ENCODE data around the gene RUVBL2. TPM values are rescaled to one million over a fixed set of nuclear protein-coding genes. Genes with fewer than 3 reads are reported as not detected.
A peak's percentile ranks its signal among the peaks of the same experiment; 100 is the strongest.
"Not testable (repeated sequence)": the region's sequence is repeated elsewhere in the genome, so short reads cannot be mapped to it uniquely, and the experiment has no call there.

The RUVBL2 gene
- total and polyA plus RNA-seq, 2 of the 4 experiments (the other 2 are of a cell fraction), result 196 to 391 TPM

DNA sequence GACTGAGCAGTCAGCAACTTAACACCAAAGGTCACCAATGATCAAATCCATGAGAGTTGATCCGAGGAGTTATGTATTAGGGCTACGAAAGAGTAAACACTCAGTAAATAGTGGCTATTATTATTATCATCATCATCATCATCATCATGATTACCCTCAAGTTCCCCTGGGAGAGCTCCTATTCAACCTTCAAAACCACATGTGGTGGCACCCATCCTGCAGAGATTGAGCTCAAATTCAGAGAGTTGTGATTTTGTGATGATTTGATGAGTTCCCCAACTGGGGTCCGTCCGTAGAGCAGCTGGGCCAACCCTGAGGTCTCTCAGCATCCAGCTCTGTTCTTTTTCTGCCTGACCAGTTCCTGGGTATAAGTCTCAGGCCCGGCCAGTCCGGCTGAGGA is 31.4 kb downstream of the RUVBL2 start:
- H3K4me3 ChIP-seq (ENCODE audit: insufficient read depth, low read depth, low read length); H3K56ac ChIP-seq (ENCODE audit: extremely low read depth, insufficient read depth, low read length); ATAC-seq (ENCODE audit: low read depth); H3K4ac ChIP-seq (ENCODE audit: low read depth, low read length); H3K4me1 ChIP-seq (ENCODE audit: control insufficient read depth, insufficient read depth, low read length); H2AK9ac ChIP-seq (replicated peaks; ENCODE audit: low read depth, low read length, poor library complexity); H3K18ac ChIP-seq (ENCODE audit: low read depth, low read length); POLR2A ChIA-PET (ENCODE audit: unreplicated experiment); H4K5ac ChIP-seq (ENCODE audit: low read depth, low read length); H2BK20ac ChIP-seq (ENCODE audit: low read depth, low read length); H4K91ac ChIP-seq (ENCODE audit: insufficient read depth, low read depth, low read length); H3K27me3 ChIP-seq (ENCODE audit: control insufficient read depth, insufficient read depth, low read length); H3K14ac ChIP-seq (replicated peaks; ENCODE audit: low read depth, low read length); BruUV-seq (replicated peaks); CTCF ChIA-PET; H3K23ac ChIP-seq (ENCODE audit: low read depth, low read length); H2BK15ac ChIP-seq (ENCODE audit: low read depth, low read length); H2BK120ac ChIP-seq (ENCODE audit: low read depth, low read length); intact Hi-C loops (cut with micrococcal nuclease); H3K9ac ChIP-seq (ENCODE audit: low read depth, low read length); DNase-seq; H3K36me3 ChIP-seq (ENCODE audit: control insufficient read depth, insufficient read depth, low read length); H2AFZ ChIP-seq (replicated peaks; ENCODE audit: low read length, poor library complexity); in situ Hi-C loops (cut with MboI; ENCODE audit: low sequenced_read_pairs); H3K4me2 ChIP-seq (ENCODE audit: low read depth, low read length); H3K27ac ChIP-seq (ENCODE audit: insufficient read depth, low read length); H2BK5ac ChIP-seq (ENCODE audit: low read depth, low read length, poor library complexity, severe bottlenecking); H4K20me1 ChIP-seq (ENCODE audit: insufficient read depth, low read length); H3K9me1 ChIP-seq (ENCODE audit: insufficient read depth, low read length); H4K8ac ChIP-seq (ENCODE audit: low read depth in 2 of 2, low read length in 2 of 2); H3K79me1 ChIP-seq (ENCODE audit: low read depth in 1 of 2, low read length in 2 of 2); dilution Hi-C loops (cut with HindIII; ENCODE audit: low sequenced_read_pairs, unreplicated experiment); H2AK5ac ChIP-seq (ENCODE audit: low read depth, low read length); H3K9me3 ChIP-seq (ENCODE audit: control insufficient read depth, insufficient read depth, low read length): not testable (repeated sequence)
- WGBS, 2 experiments (ENCODE audit: extremely low coverage in 2 of 2, insufficient read length in 1 of 2), result no CpG with 5 or more reads among the region's 6 CpGs

DNA sequence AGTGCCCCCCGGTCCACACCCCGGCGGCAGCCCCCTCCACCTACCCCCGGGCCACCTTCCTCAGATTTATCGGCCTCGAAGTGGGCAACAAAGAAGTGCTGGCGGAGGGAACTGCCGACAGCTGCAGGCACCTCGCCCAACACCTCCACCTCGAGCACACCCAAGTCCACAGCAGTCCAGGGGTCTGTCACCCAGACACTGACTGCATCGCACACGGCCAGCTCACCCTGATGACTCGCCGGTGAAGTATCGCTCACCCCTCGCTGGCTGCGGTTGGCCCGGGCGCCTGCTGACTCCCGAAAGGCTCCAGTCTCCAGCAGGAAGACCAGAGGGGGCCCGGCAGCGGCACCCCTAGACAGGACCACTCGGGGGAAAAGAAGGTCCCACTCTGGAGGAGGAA is 31.9 kb downstream of the RUVBL2 start:
- H3K4me3 ChIP-seq (ENCODE audit: insufficient read depth, low read depth, low read length); in situ Hi-C loops (cut with MboI; ENCODE audit: low sequenced_read_pairs); H3K27ac ChIP-seq (ENCODE audit: insufficient read depth, low read length); H3K9me1 ChIP-seq (ENCODE audit: insufficient read depth, low read length); H4K5ac ChIP-seq (ENCODE audit: low read depth, low read length); H3K27me3 ChIP-seq (ENCODE audit: control insufficient read depth, insufficient read depth, low read length); H3K9ac ChIP-seq (ENCODE audit: low read depth, low read length); H3K18ac ChIP-seq (ENCODE audit: low read depth, low read length); H3K23ac ChIP-seq (ENCODE audit: low read depth, low read length); H3K79me1 ChIP-seq (ENCODE audit: low read depth in 1 of 2, low read length in 2 of 2); H2BK15ac ChIP-seq (ENCODE audit: low read depth, low read length); H3K56ac ChIP-seq (ENCODE audit: extremely low read depth, insufficient read depth, low read length); H2BK20ac ChIP-seq (ENCODE audit: low read depth, low read length); H3K4me2 ChIP-seq (ENCODE audit: low read depth, low read length); H3K9me3 ChIP-seq (ENCODE audit: control insufficient read depth, insufficient read depth, low read length); H2AK9ac ChIP-seq (replicated peaks; ENCODE audit: low read depth, low read length, poor library complexity); H2AK5ac ChIP-seq (ENCODE audit: low read depth, low read length); dilution Hi-C loops (cut with HindIII; ENCODE audit: low sequenced_read_pairs, unreplicated experiment); H2AFZ ChIP-seq (replicated peaks; ENCODE audit: low read length, poor library complexity); CTCF ChIA-PET; H4K20me1 ChIP-seq (ENCODE audit: insufficient read depth, low read length); H3K4me1 ChIP-seq (ENCODE audit: control insufficient read depth, insufficient read depth, low read length); H4K8ac ChIP-seq (ENCODE audit: low read depth in 2 of 2, low read length in 2 of 2); intact Hi-C loops (cut with micrococcal nuclease); H3K14ac ChIP-seq (replicated peaks; ENCODE audit: low read depth, low read length); H3K36me3 ChIP-seq (ENCODE audit: control insufficient read depth, insufficient read depth, low read length); H4K91ac ChIP-seq (ENCODE audit: insufficient read depth, low read depth, low read length); BruUV-seq (replicated peaks); POLR2A ChIA-PET (ENCODE audit: unreplicated experiment); H2BK5ac ChIP-seq (ENCODE audit: low read depth, low read length, poor library complexity, severe bottlenecking): not testable (repeated sequence)
- Histone ChIP-seq H2BK120ac (ENCODE audit: low read depth, low read length) (0 out of 2 replicates have a peak overlapping the region, but pooled peaks have one; percentile 64), H3K4ac (ENCODE audit: low read depth, low read length) (peak overlapping the region; percentile 72; the same call in 1 of the 2 replicates)
- ATAC-seq (ENCODE audit: low read depth) (peak; percentile 79), DNase-seq (peak; percentile 14)
- WGBS, 2 experiments (ENCODE audit: extremely low coverage in 2 of 2, insufficient read length in 1 of 2), result no CpG with 5 or more reads among the region's 23 CpGs

Data from IMR-90 (cell line).